Measurements from ENCODE around the gene TOMM22.
A peak's percentile ranks its signal among the peaks of the same experiment; 100 is the strongest.

Gene TOMM22

DNA sequence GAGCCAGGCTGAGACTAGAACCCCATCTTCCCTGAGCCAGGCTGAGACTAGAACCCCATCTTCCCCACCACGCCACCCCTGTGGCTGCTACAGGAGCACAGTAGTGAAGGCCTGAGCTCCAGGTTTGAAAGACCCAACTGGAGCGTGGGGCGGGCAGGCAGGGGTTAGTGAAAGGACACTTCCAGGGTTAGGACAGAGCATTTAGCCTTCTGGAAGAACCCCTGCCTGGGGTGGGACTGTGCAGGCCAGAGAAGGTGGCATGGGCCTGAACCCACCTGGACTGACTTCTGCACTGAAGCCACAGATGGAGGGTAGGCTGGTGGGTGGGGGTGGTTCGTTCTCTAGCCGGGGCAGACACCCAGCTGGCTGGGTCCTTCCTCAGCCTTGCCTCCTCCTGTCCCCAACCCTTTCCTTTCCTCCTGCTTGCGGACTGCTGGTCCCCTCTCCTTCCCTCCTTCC is 50.0 kb downstream of the TOMM22 start:
- Histone ChIP-seq H3K9ac (ENCODE audit: low read length) (no peak overlapping the region), H3K27ac (ENCODE audit: low read length) (no peak overlapping the region), H2AFZ (ENCODE audit: low read length) (no peak overlapping the region), H4K20me1 (ENCODE audit: insufficient read depth, low read length) (no peaks in the 10 kb centered on the region), H3K36me3 (replicated peaks; ENCODE audit: insufficient read depth, low read length) (peaks cover 2% of the 10 kb centered on the region; the same call in 1 of the 2 replicates), H3K9me3 (replicated peaks; ENCODE audit: insufficient read depth, low read length) (no peaks in the 10 kb centered on the region), H3K4me1 (ENCODE audit: low read length) (peaks cover 7% of the 10 kb centered on the region; the same call in 1 of the 2 replicates), H3F3A (ENCODE audit: insufficient read depth, low read length) (peaks cover 38% of the 10 kb centered on the region), H3K4me3 (ENCODE audit: low read length) (no peak overlapping the region), H3K79me2 (ENCODE audit: low read length) (peaks cover 18% of the 10 kb centered on the region; the same call in 1 of the 2 replicates), H3K9me2 (replicated peaks; ENCODE audit: insufficient read depth, low read length) (no peaks in the 10 kb centered on the region), H3K27me3 (replicated peaks; ENCODE audit: insufficient read depth, low read length) (no peaks in the 10 kb centered on the region), H3K4me2 (ENCODE audit: low read depth, low read length) (no peak overlapping the region)
- DNase-seq, result no peak
- TF ChIP-seq EZH2 (optimal IDR thresholded peaks at IDR 0.05; ENCODE audit: low read depth, low read length), result no peak
- TF ChIP-seq EZH2phosphoT487 (IDR thresholded peaks at IDR 0.05; ENCODE audit: low read length), result no peak
- TF ChIP-seq, protein P1, sequence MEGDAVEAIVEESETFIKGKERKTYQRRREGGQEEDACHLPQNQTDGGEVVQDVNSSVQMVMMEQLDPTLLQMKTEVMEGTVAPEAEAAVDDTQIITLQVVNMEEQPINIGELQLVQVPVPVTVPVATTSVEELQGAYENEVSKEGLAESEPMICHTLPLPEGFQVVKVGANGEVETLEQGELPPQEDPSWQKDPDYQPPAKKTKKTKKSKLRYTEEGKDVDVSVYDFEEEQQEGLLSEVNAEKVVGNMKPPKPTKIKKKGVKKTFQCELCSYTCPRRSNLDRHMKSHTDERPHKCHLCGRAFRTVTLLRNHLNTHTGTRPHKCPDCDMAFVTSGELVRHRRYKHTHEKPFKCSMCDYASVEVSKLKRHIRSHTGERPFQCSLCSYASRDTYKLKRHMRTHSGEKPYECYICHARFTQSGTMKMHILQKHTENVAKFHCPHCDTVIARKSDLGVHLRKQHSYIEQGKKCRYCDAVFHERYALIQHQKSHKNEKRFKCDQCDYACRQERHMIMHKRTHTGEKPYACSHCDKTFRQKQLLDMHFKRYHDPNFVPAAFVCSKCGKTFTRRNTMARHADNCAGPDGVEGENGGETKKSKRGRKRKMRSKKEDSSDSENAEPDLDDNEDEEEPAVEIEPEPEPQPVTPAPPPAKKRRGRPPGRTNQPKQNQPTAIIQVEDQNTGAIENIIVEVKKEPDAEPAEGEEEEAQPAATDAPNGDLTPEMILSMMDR (IDR thresholded peaks at IDR 0.05; ENCODE audit: low read length), result no peak

DNA sequence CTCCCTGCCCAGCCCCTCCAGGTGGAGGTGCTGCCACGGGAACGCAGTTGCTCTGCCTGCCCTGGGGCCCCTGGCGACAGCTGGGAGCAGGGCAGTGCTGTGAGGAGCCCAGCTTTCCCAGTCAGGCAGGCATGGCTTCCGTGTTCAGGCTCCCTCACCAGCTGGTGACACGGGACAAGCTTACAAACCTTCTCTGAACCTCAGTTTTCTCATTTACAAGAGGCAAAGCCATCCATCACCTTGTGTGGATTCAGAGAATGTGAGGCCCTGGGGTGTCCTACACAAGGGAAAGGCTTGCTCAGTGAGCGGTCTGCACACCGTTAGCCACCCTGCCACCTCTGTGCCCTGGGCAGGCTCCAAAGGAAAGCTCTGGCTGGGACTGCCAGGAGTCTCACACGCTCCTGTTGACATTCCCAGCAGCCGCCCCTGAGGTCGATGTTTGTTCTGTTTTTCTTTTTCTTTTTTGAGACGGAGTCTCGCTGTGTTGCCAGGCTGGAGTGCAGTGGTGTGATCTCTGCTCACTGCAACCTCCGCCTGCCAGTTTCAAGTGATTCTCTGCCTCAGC is 50.6 kb downstream of the TOMM22 start:
- Histone ChIP-seq H2AFZ (ENCODE audit: low read length) (no peak overlapping the region), H3K27me3 (replicated peaks; ENCODE audit: insufficient read depth, low read length) (no peaks in the 10 kb centered on the region), H3K9ac (ENCODE audit: low read length) (no peak overlapping the region), H3K9me3 (replicated peaks; ENCODE audit: insufficient read depth, low read length) (no peaks in the 10 kb centered on the region), H3K36me3 (replicated peaks; ENCODE audit: insufficient read depth, low read length) (no peaks in the 10 kb centered on the region; the same call in 1 of the 2 replicates), H4K20me1 (ENCODE audit: insufficient read depth, low read length) (no peaks in the 10 kb centered on the region), H3F3A (ENCODE audit: insufficient read depth, low read length) (peaks cover 44% of the 10 kb centered on the region), H3K4me1 (ENCODE audit: low read length) (peaks cover 7% of the 10 kb centered on the region; the same call in 1 of the 2 replicates), H3K79me2 (ENCODE audit: low read length) (peaks cover 13% of the 10 kb centered on the region; the same call in 1 of the 2 replicates), H3K9me2 (replicated peaks; ENCODE audit: insufficient read depth, low read length) (no peaks in the 10 kb centered on the region), H3K27ac (ENCODE audit: low read length) (no peak overlapping the region), H3K4me3 (ENCODE audit: low read length) (no peak overlapping the region), H3K4me2 (ENCODE audit: low read depth, low read length) (no peak overlapping the region)
- TF ChIP-seq, protein P1 (IDR thresholded peaks at IDR 0.05; ENCODE audit: low read length), result no peak
- TF ChIP-seq EZH2phosphoT487 (IDR thresholded peaks at IDR 0.05; ENCODE audit: low read length) (no peak), EZH2 (optimal IDR thresholded peaks at IDR 0.05; ENCODE audit: low read depth, low read length) (no peak)
- peak; percentile 5 for DNase-seq

DNA sequence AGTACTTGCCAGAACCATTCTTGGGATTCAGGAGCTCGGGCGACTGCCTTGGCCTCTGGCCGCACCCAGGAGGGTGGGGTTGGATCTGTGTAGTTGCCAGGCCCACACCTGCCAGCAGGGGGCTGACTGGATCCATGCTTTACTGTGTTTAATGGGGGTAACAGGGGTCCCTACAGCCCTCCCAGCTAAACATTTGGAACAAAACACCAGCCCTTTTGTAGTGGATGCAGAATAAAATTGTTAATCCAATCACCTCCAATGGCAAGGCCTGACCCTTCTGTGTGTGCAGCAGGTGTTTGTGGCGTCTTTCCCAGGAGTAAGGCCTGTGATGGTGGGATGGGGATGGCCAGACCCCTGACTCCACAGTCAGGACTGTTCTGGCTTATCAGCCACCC is 51.6 kb downstream of the TOMM22 start:
- peak; percentile 19 for DNase-seq
- no peak overlapping the region for H3K27ac ChIP-seq (ENCODE audit: low read length)

More for the DNA sequence above, 51.6 kb downstream of the TOMM22 start:
- H3K9ac ChIP-seq (ENCODE audit: low read length), result no peak overlapping the region
- no peak overlapping the region for H3K4me2 ChIP-seq (ENCODE audit: low read depth, low read length)
- no peak overlapping the region for H2AFZ ChIP-seq (ENCODE audit: low read length)
- peaks cover 15% of the 10 kb centered on the region for H3K79me2 ChIP-seq (ENCODE audit: low read length)
- H4K20me1 ChIP-seq (ENCODE audit: insufficient read depth, low read length), result no peaks in the 10 kb centered on the region
- no peak overlapping the region for H3K4me3 ChIP-seq (ENCODE audit: low read length)
- H3K4me1 ChIP-seq (ENCODE audit: low read length), result peaks cover 7% of the 10 kb centered on the region; the same call in 1 of the 2 replicates
- no peaks in the 10 kb centered on the region for H3K9me2 ChIP-seq (replicated peaks; ENCODE audit: insufficient read depth, low read length)
- H3K27me3 ChIP-seq (replicated peaks; ENCODE audit: insufficient read depth, low read length), result no peaks in the 10 kb centered on the region
- no peaks in the 10 kb centered on the region for H3K9me3 ChIP-seq (replicated peaks; ENCODE audit: insufficient read depth, low read length)
- peaks cover 8% of the 10 kb centered on the region; the same call in 1 of the 2 replicates for H3K36me3 ChIP-seq (replicated peaks; ENCODE audit: insufficient read depth, low read length)
- TF ChIP-seq, protein P1 (IDR thresholded peaks at IDR 0.05; ENCODE audit: low read length), result peak; percentile 75
- TF ChIP-seq EZH2 (optimal IDR thresholded peaks at IDR 0.05; ENCODE audit: low read depth, low read length) (no peak), EZH2phosphoT487 (IDR thresholded peaks at IDR 0.05; ENCODE audit: low read length) (no peak)
- H3F3A ChIP-seq (ENCODE audit: insufficient read depth, low read length), result peaks cover 51% of the 10 kb centered on the region

Measured in MM.1S (cell line).